SK-N-SH treated with all-trans-retinoic acid at 6 μM for 48 hours (cell line): ENCODE data around the gene SUPT3H.

Experiments used
- ATAC-seq: fragments of 200-7000 bp; cut with Tn5 transposase; 3 replicates; pipeline ENCODE4 v1.9.1; 2020; ENCODE audit warnings: mild to moderate bottlenecking, moderate library complexity
- ARNTL ChIP-seq: fragments of 450-650 bp; formaldehyde crosslinking; IDR thresholded peaks from 2 replicates; pipeline ENCODE4 v1.5.0; 2020; ENCODE audit warnings: low read depth, mild to moderate bottlenecking, moderate library complexity, borderline replicate concordance
- BACH2 ChIP-seq: fragments of 250-450 bp; sonication (Bioruptor Pico); IDR thresholded peaks from 2 replicates; pipeline ENCODE4 v1.9.0; 2021; ENCODE audit warnings: mild to moderate bottlenecking, borderline replicate concordance
- CREB5 ChIP-seq: fragments of 250-450 bp; sonication (Bioruptor Pico); IDR thresholded peaks from 2 replicates; pipeline ENCODE4 v1.5.1; 2020; ENCODE audit warnings: low read depth, mild to moderate bottlenecking, moderate library complexity
- CSDC2 ChIP-seq: fragments of 250-450 bp; sonication (Bioruptor Pico); IDR thresholded peaks from 2 replicates; pipeline ENCODE4 v1.5.0; 2020; ENCODE audit warnings: mild to moderate bottlenecking, moderate library complexity
- ESRRG ChIP-seq: fragments of 250-450 bp; sonication (Bioruptor Pico); IDR thresholded peaks from 2 replicates; pipeline ENCODE4 v1.6.1; 2021; ENCODE audit warnings: mild to moderate bottlenecking
- ISL1 ChIP-seq: fragments of 250-450 bp; sonication (Bioruptor Pico); IDR thresholded peaks from 2 replicates; pipeline ENCODE4 v2.1.2; 2022; ENCODE audit warnings: mild to moderate bottlenecking, moderate library complexity
- OSR1 ChIP-seq: fragments of 250-450 bp; sonication (Bioruptor Pico); IDR thresholded peaks from 2 replicates; pipeline ENCODE4 v1.8.0; 2022; ENCODE audit warnings: moderate library complexity, mild to moderate bottlenecking, inconsistent platforms
- PATZ1 ChIP-seq: fragments of 250-450 bp; sonication (Bioruptor Pico); IDR thresholded peaks from 2 replicates; pipeline ENCODE4 v1.8.0; 2020; ENCODE audit warnings: mild to moderate bottlenecking, moderate library complexity, borderline replicate concordance
- PPARA ChIP-seq: fragments of 250-450 bp; sonication (Bioruptor Pico); IDR thresholded peaks from 2 replicates; pipeline ENCODE4 v1.5.0; 2020; ENCODE audit warnings: mild to moderate bottlenecking, borderline replicate concordance
- RARB ChIP-seq: fragments of 250-450 bp; sonication (Bioruptor Pico); IDR thresholded peaks from 2 replicates; pipeline ENCODE4 v1.8.0; 2021; ENCODE audit warnings: mild to moderate bottlenecking, moderate library complexity
- SNAI2 ChIP-seq: fragments of 250-450 bp; sonication (Bioruptor Pico); IDR thresholded peaks from 2 replicates; pipeline ENCODE4 v1.5.0; 2020; ENCODE audit warnings: mild to moderate bottlenecking, moderate library complexity
- TCF4 ChIP-seq: fragments of 250-450 bp; sonication (Bioruptor Pico); IDR thresholded peaks from 2 replicates; pipeline ENCODE4 v1.8.0; 2021; ENCODE audit warnings: mild to moderate bottlenecking, moderate library complexity, borderline replicate concordance
- TOX ChIP-seq: fragments of 250-450 bp; sonication (Bioruptor Pico); IDR thresholded peaks from 2 replicates; pipeline ENCODE4 v1.8.0; 2021; ENCODE audit warnings: mild to moderate bottlenecking, moderate library complexity, borderline replicate concordance
- TSHZ2 ChIP-seq: fragments of 250-450 bp; sonication (Bioruptor Pico); IDR thresholded peaks from 2 replicates; pipeline ENCODE4 v1.5.0; 2020; ENCODE audit warnings: mild to moderate bottlenecking, moderate library complexity
- ZC3H10 ChIP-seq: fragments of 250-450 bp; sonication (Bioruptor Pico); IDR thresholded peaks from 2 replicates; pipeline ENCODE4 v1.5.1; 2021; ENCODE audit warnings: mild to moderate bottlenecking, moderate library complexity
- ZFP3 ChIP-seq: fragments of 250-450 bp; sonication (Bioruptor Pico); IDR thresholded peaks from 2 replicates; pipeline ENCODE4 v1.5.0; 2020; ENCODE audit warnings: mild to moderate bottlenecking, moderate library complexity
- ZFP30 ChIP-seq: fragments of 450-650 bp; formaldehyde crosslinking; IDR thresholded peaks from 2 replicates; pipeline ENCODE4 v1.5.0; 2022; ENCODE audit warnings: mild to moderate bottlenecking, moderate library complexity
- ZNF70 ChIP-seq: fragments of 450-650 bp; formaldehyde crosslinking; IDR thresholded peaks from 2 replicates; pipeline ENCODE4 v1.5.0; 2020; ENCODE audit warnings: mild to moderate bottlenecking, moderate library complexity
- ZNF8 ChIP-seq: fragments of 450-650 bp; formaldehyde crosslinking; IDR thresholded peaks from 2 replicates; pipeline ENCODE4 v1.5.0; 2020; ENCODE audit warnings: mild to moderate bottlenecking, moderate library complexity

Gene SUPT3H

GRCh38 chr6:44837741-44838140 is 540.0 kb downstream of the SUPT3H start:
- no peak for ATAC-seq
- TF ChIP-seq OSR1 (CRISPR knock-in tag) (no peak), ZFP3 (CRISPR knock-in tag) (no peak), ZFP30 (CRISPR knock-in tag) (no peak), ISL1 (CRISPR knock-in tag) (no peak), SNAI2 (CRISPR knock-in tag) (no peak), CREB5 (CRISPR knock-in tag) (no peak), CSDC2 (CRISPR knock-in tag) (no peak), BACH2 (CRISPR knock-in tag) (no peak), ZNF70 (CRISPR knock-in tag) (no peak), PPARA (CRISPR knock-in tag) (no peak)

GRCh38 chr6:44837255-44837654 is 540.5 kb downstream of the SUPT3H start:
- no peak for TF ChIP-seq ZC3H10
- TF ChIP-seq ZNF8 (CRISPR knock-in tag): no peak
- no peak for TF ChIP-seq TSHZ2 (CRISPR knock-in tag)
- no peak for ATAC-seq

- TF ChIP-seq ZC3H10 (no peak), PPARA (CRISPR knock-in tag) (no peak), BACH2 (CRISPR knock-in tag) (no peak)
- TF ChIP-seq, all 23 proteins: peak for 0
- ATAC-seq: no peak
These were observed 544.5 kb downstream of the SUPT3H start for GRCh38 chr6:44833248-44833647.

GRCh38 chr6:44831002-44831610 is 546.6 kb downstream of the SUPT3H start:
- TF ChIP-seq CSDC2 (CRISPR knock-in tag): no peak
- TF ChIP-seq ISL1 (CRISPR knock-in tag): peak; percentile 62
- peak; percentile 71 for ATAC-seq

GRCh38 chr6:44829836-44830235 is 547.9 kb downstream of the SUPT3H start:
- ATAC-seq: no peak
- no peak for TF ChIP-seq PPARA (CRISPR knock-in tag)
- no peak for TF ChIP-seq TCF4 (CRISPR knock-in tag)
- TF ChIP-seq ZC3H10: no peak
- TF ChIP-seq ARNTL (CRISPR knock-in tag): no peak
- TF ChIP-seq ZFP30 (CRISPR knock-in tag): no peak
- TF ChIP-seq PATZ1 (CRISPR knock-in tag): no peak
- TF ChIP-seq OSR1 (CRISPR knock-in tag): no peak
- TF ChIP-seq ISL1 (CRISPR knock-in tag): no peak
- no peak for TF ChIP-seq CSDC2 (CRISPR knock-in tag)
- TF ChIP-seq SNAI2 (CRISPR knock-in tag): no peak
- no peak for TF ChIP-seq TOX
- TF ChIP-seq ZNF70 (CRISPR knock-in tag): no peak
- no peak for TF ChIP-seq CREB5 (CRISPR knock-in tag)
- TF ChIP-seq BACH2 (CRISPR knock-in tag): no peak
- TF ChIP-seq ESRRG (CRISPR knock-in tag): no peak
- TF ChIP-seq ZNF8 (CRISPR knock-in tag): no peak
- no peak for TF ChIP-seq RARB (CRISPR knock-in tag)
- no peak for TF ChIP-seq ZFP3 (CRISPR knock-in tag)
